Measurements from ENCODE around the gene TCF25.
A peak's percentile ranks its signal among the peaks of the same experiment; 100 is the strongest.
"Not testable (repeated sequence)": the region's sequence is repeated elsewhere in the genome, so short reads cannot be mapped to it uniquely, and the experiment has no call there.

TCF25 gene

GRCh38 chr16:89844739-89845339 lies 28.6 kb upstream of the TCF25 start:
- no peak for DNase-seq

- DNase-seq = no peak
Measured at GRCh38 chr16:89845417-89845816, 28.0 kb upstream of the TCF25 start.

GRCh38 chr16:89847051-89847939 lies 26.1 kb upstream of the TCF25 start:
- DNase-seq = no peak

GRCh38 chr16:89847940-89848297 lies 25.5 kb upstream of the TCF25 start:
- no peak for DNase-seq

- no peak for DNase-seq
Measured at GRCh38 chr16:89848974-89849373, 24.4 kb upstream of the TCF25 start.

- no peak for DNase-seq
Measured at GRCh38 chr16:89853306-89853993, 19.9 kb upstream of the TCF25 start.

GRCh38 chr16:89855301-89855945 lies 18.0 kb upstream of the TCF25 start:
- no peak for DNase-seq

- no peak for DNase-seq
Measured at GRCh38 chr16:89855986-89856385, 17.4 kb upstream of the TCF25 start.

GRCh38 chr16:89858973-89859614 lies 14.3 kb upstream of the TCF25 start:
- no peak for DNase-seq

GRCh38 chr16:89859615-89860007 lies 13.8 kb upstream of the TCF25 start:
- DNase-seq = no peak

- no peak for DNase-seq
Measured at GRCh38 chr16:89860747-89861304, 12.6 kb upstream of the TCF25 start.

GRCh38 chr16:89861648-89862047 lies 11.7 kb upstream of the TCF25 start:
- DNase-seq = no peak

GRCh38 chr16:89862732-89863131 lies 10.7 kb upstream of the TCF25 start:
- no peak for DNase-seq

GRCh38 chr16:89863741-89864526 lies 9.5 kb upstream of the TCF25 start:
- peak in 1 of 2 experiments; percentile 27 for DNase-seq

GRCh38 chr16:89864527-89864820 lies 8.9 kb upstream of the TCF25 start:
- DNase-seq = no peak

GRCh38 chr16:89867918-89868317 lies 5.5 kb upstream of the TCF25 start:
- no peak for DNase-seq

GRCh38 chr16:89869911-89870310 lies 3.5 kb upstream of the TCF25 start:
- no peak for DNase-seq

- DNase-seq = no peak
Measured at GRCh38 chr16:89870440-89870839, 3.0 kb upstream of the TCF25 start.

- DNase-seq = no peak
Measured at GRCh38 chr16:89871895-89872294, 1.5 kb upstream of the TCF25 start.

GRCh38 chr16:89873972-89874689 lies 739 bp downstream of the TCF25 start:
- DNase-seq = peak in 1 of 2 experiments; percentile 62

GRCh38 chr16:89879123-89879522 lies 5.7 kb downstream of the TCF25 start:
- DNase-seq = not testable (repeated sequence)

All from cerebellar nuclear complex (tissue), 1 donor.